Spinal cord (tissue), 10 donors: ENCODE results near the gene ZDHHC1. TPM values are rescaled to one million over a fixed set of nuclear protein-coding genes. Genes with fewer than 3 reads are reported as not detected.

Experiments used
- DNase-seq, 6 donors: peaks; one replicate each; pipeline versions ENCODE4 v3.0.0 to v3.0.0-alpha.2; 2013 to 2015; ENCODE audit warnings: low spot score in 6 of 6, low read depth in 4 of 6
- H3K27ac ChIP-seq: one replicate; pipeline ENCODE4 v1.5.1; 2013; ENCODE audit warnings: low read depth, low read length, control low read depth
- H3K27me3 ChIP-seq: one replicate; pipeline ENCODE4 v1.6.1; 2013; ENCODE audit warnings: low read length; ENCODE audit not compliant: control insufficient read depth, insufficient read depth
- H3K36me3 ChIP-seq: one replicate; pipeline ENCODE4 v1.6.1; 2013; ENCODE audit warnings: low read length; ENCODE audit not compliant: control insufficient read depth, insufficient read depth
- H3K4me1 ChIP-seq: one replicate; pipeline ENCODE4 v1.6.1; 2013; ENCODE audit warnings: low read length; ENCODE audit not compliant: control insufficient read depth, insufficient read depth
- H3K4me3 ChIP-seq: one replicate; pipeline ENCODE4 v1.5.1; 2013; ENCODE audit warnings: low read depth, low read length, control low read depth
- H3K9me3 ChIP-seq: one replicate; pipeline ENCODE4 v1.6.1; 2013; ENCODE audit warnings: low read length; ENCODE audit not compliant: control insufficient read depth, insufficient read depth
- WGBS: methylation state at CpG from one replicate; pipeline ENCODE4 v1.1.5; 2013; ENCODE audit warnings: missing lambda C conversion rate; ENCODE audit not compliant: insufficient coverage; 5-methylcytosine and 5-hydroxymethylcytosine counted together
- polyA plus RNA-seq, 2 donors: library from polyadenylated mRNA; unstranded; fragments of 120-200 nt; gene quantifications; one replicate each; pipeline ENCODE4 v1.2.1, GENCODE V29; 2013; ENCODE audit not compliant: insufficient read length in 2 of 2
- total RNA-seq, 2 donors: library from RNA; depleted of rRNA in 1 of 2; stranded (reverse); fragments of 120-200 nt in 1 of 2; fragments of >200 nt in 1 of 2; gene quantifications; one replicate each; pipeline versions ENCODE4 v1.2.3 to v1.2.4, GENCODE V29; 2013 to 2014
- donor health status: healthy.

Gene ZDHHC1
- total and polyA plus RNA-seq, 4 donors, result 3.5 to 18.7 (median 13.6) TPM

DNA sequence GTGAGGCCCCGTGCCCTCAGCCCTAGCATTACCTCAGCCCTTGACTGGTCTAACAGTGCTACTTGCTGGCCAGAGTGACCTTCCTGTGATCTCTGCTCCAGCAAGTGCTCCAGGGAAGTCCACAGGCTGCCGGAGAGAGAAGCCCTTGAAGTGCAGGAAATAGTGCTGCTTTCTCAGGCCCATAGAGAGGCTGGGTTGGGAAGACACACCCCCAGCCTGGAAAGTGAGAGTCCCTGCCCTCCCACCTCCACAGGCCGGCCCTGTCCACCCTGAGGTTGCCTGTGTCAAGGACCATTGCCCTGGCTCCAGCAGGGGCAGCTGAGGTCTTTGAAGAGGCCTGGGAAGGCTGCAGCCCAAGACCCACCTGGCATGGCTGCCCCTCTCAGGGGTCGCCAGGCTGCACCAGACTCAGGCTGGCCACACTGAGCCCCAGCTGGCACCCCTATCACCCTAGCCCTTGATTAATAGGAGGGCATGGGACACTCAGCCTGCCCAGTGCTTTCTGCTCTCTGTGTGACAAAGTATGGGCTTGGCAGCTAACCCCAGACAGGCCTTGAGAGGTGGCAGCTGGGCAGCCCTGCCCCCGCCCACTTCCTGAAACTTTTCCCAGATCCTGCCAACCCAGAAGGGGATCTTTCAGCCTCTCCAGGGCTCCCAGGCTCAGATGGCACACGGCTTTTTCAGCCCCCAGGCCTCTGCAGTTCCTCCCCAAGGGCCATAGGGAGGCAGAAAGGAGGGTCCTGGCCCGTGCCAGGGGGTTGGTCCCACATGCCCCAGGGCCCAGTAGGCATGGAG is 43.0 kb upstream of the ZDHHC1 start:
- Histone ChIP-seq H3K27me3 (no peaks in the 10 kb centered on the region), H3K36me3 (peaks cover 55% of the 10 kb centered on the region), H3K4me3 (no peak overlapping the region), H3K4me1 (peaks cover 76% of the 10 kb centered on the region), H3K9me3 (no peaks in the 10 kb centered on the region), H3K27ac (peak overlapping the region; percentile 69)
- 41% methylated on average over 7 of the region's 7 CpGs for WGBS
- DNase-seq, result peak in 3 of 6 donors; percentile 30 to 83 (median 31)

DNA sequence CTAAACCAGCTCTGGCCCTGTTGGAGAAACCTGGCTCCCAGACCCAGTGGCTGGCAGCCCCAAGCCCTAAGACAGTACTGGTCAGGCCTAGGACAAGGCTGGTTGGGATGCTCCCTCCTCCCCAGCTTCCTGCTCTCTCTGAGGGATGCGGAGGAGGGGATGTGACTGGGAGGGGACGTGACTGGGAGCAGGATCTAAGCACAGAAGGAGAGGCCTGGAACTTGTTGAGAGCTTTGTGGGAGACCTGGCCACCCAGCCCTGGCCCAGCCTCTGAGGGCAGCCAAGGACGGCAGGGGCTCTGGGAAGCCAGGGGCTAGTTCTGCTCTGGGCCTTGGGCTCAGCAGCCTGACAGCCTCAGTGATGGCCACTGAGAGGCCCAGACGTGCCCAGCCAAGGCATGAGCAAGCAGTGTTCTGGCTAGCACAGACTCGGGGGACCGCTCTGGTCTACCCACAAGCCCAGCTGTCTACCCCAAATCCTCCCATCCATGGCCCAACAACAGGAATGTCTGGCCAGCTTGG is 41.9 kb upstream of the ZDHHC1 start:
- H3K36me3 ChIP-seq, result peaks cover 60% of the 10 kb centered on the region
- H3K9me3 ChIP-seq, result no peaks in the 10 kb centered on the region
- peak overlapping the region; percentile 57 for H3K27ac ChIP-seq
- no peaks in the 10 kb centered on the region for H3K27me3 ChIP-seq
- 72% methylated on average over 5 of the region's 6 CpGs for WGBS
- H3K4me1 ChIP-seq, result peaks cover 70% of the 10 kb centered on the region
- DNase-seq, result no peak
- no peak overlapping the region for H3K4me3 ChIP-seq

DNA sequence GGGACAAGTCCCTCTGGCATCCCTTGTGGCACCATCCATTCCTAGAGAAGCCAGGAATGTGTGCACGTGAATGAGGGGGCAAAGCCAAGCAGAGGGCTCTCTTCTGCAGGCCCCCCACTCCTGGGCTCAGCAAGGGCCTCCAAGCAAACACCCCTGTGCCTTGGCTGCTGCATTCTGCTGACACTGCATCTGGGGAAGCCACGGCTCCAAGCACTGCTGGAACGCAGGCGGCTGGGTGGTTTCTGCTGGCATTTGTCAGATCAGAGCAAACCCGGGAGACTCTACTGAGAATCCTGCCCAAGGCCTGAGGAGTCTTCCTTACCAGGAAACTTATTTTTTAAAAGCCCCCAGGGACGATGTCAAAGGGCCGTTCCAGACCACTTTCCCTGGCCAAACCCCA is 41.3 kb upstream of the ZDHHC1 start:
- Histone ChIP-seq H3K4me1 (peaks cover 65% of the 10 kb centered on the region), H3K9me3 (no peaks in the 10 kb centered on the region), H3K4me3 (no peak overlapping the region), H3K27ac (peak overlapping the region; percentile 57), H3K36me3 (peaks cover 62% of the 10 kb centered on the region), H3K27me3 (no peaks in the 10 kb centered on the region)
- WGBS, result 58% methylated on average over 7 of the region's 7 CpGs
- no peak for DNase-seq

GRCh38 chr16:67456391-67457081 is 40.3 kb upstream of the ZDHHC1 start:
- Histone ChIP-seq H3K27me3 (no peaks in the 10 kb centered on the region), H3K4me1 (peaks cover 59% of the 10 kb centered on the region), H3K36me3 (peaks cover 62% of the 10 kb centered on the region), H3K9me3 (no peaks in the 10 kb centered on the region), H3K4me3 (no peak overlapping the region), H3K27ac (no peak overlapping the region)
- 63% methylated on average over 6 of the region's 6 CpGs for WGBS
- DNase-seq, result no peak

GRCh38 chr16:67454852-67455251 is 38.6 kb upstream of the ZDHHC1 start:
- no peak for DNase-seq
- no peak overlapping the region for H3K4me3 ChIP-seq
- no peak overlapping the region for H3K27ac ChIP-seq
- WGBS, result 80% methylated on average over 2 of the region's 6 CpGs
- H3K27me3 ChIP-seq, result no peaks in the 10 kb centered on the region
- peaks cover 65% of the 10 kb centered on the region for H3K36me3 ChIP-seq
- H3K4me1 ChIP-seq, result peaks cover 58% of the 10 kb centered on the region
- no peaks in the 10 kb centered on the region for H3K9me3 ChIP-seq

DNA sequence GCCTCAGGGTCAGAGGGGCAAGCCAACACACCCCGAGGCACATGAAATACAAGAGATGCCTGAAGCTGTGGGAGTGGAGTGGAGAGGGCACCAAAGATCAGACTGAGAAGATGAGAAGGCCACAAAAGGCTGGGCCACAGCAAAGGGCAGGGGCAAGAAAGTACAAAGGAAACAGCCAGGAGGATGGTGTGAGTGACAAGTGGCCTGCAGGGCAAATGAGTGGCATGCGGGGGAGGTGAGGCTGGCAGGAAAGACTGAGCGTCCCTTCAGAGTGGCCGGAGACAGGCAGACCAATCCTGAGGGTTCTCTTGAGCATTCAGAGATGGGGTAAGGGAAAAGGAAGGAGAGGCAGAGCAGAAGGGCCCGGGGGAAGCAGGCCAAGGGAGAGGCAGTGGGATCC is 37.8 kb upstream of the ZDHHC1 start:
- H3K4me1 ChIP-seq, result peaks cover 54% of the 10 kb centered on the region
- 78% methylated on average over 5 of the region's 5 CpGs for WGBS

GRCh38 chr16:67451704-67452435 is 35.6 kb upstream of the ZDHHC1 start:
- Histone ChIP-seq H3K36me3 (peaks cover 75% of the 10 kb centered on the region), H3K27ac (no peak overlapping the region), H3K4me1 (peaks cover 40% of the 10 kb centered on the region), H3K9me3 (no peaks in the 10 kb centered on the region), H3K27me3 (no peaks in the 10 kb centered on the region), H3K4me3 (no peak overlapping the region)
- 63% methylated on average over 2 of the region's 2 CpGs for WGBS
- DNase-seq, result no peak

More for the DNA sequence above, 37.8 kb upstream of the ZDHHC1 start:
- Histone ChIP-seq H3K4me3 (no peak overlapping the region), H3K9me3 (no peaks in the 10 kb centered on the region), H3K27me3 (no peaks in the 10 kb centered on the region), H3K36me3 (peaks cover 65% of the 10 kb centered on the region), H3K27ac (no peak overlapping the region)
- DNase-seq, result no peak

DNA sequence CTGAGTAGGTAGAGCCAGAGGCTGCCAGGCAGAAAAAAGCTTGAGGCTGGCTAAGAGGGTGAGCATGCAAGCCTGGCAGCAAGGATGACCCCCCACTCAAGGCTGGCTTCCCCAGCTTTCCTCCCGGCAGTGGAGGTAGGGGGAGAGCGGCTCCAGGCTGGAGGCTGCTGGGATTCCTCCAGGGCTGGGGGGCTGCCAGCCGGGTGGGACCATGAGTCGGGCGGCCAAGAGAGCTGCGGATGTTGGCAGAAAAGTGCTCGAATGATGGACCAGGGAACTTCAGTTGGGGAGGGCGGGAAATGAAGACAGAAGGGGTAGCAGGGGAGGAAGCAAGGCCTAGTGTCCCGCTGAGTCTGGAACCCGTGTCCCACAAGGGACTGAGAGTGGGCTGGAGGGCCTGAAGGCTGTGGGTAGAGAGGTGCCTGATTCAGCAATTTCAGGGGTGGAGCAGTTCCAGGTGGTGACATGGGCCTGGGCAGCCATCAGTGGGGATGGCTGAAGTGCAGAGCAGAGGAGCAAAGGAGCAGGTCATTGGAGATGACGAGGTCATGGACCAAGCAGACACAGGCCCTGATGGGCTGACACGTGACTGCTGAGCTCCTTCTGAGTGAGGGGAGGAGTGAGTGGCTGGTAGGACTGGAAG is 34.9 kb upstream of the ZDHHC1 start:
- no peak overlapping the region for H3K27ac ChIP-seq
- peak in 1 of 6 donors; percentile 62 for DNase-seq
- peaks cover 40% of the 10 kb centered on the region for H3K4me1 ChIP-seq
- H3K9me3 ChIP-seq, result no peaks in the 10 kb centered on the region
- H3K36me3 ChIP-seq, result peaks cover 77% of the 10 kb centered on the region
- H3K4me3 ChIP-seq, result no peak overlapping the region
- 74% methylated on average over 12 of the region's 12 CpGs for WGBS
- H3K27me3 ChIP-seq, result no peaks in the 10 kb centered on the region

DNA sequence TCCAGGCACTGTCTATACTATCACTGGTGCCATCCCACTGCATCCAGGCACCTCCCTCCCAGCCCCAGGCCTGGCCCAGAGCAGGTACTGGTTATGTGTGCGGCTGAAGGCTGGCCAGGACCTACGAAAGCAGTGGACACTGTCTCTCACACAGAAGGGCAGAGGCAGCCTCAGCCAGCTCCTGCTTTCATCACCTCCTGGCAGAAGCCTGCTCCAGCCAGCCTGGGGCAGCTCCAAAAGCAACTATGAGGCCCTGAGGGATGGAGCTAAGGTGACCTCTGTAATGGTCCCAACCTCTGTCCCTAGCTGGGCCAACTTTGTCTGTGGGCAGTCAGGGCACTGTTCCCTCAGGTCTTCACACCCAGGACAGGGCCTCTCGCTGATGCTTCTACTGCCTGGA is 33.5 kb upstream of the ZDHHC1 start:
- peaks cover 53% of the 10 kb centered on the region for H3K4me1 ChIP-seq
- H3K36me3 ChIP-seq, result peaks cover 88% of the 10 kb centered on the region
- H3K4me3 ChIP-seq, result no peak overlapping the region
- 90% methylated on average over 3 of the region's 3 CpGs for WGBS
- H3K9me3 ChIP-seq, result no peaks in the 10 kb centered on the region
- no peak for DNase-seq
- H3K27me3 ChIP-seq, result no peaks in the 10 kb centered on the region
- H3K27ac ChIP-seq, result no peak overlapping the region
